Glutamatergic neuron (in vitro differentiated cells): Measurements from ENCODE around the gene TMEM164. TPM values are rescaled to one million over a fixed set of nuclear protein-coding genes. Genes with fewer than 3 reads are reported as not detected.

Experiments
- DNase-seq: peaks from one replicate; pipeline ENCODE4 v3.0.0; 2022
- H3K27ac Mint-ChIP-seq: one replicate; pipeline ENCODE4 v1.8.0; 2020; ENCODE audit warnings: mild to moderate bottlenecking, mixed read lengths, inconsistent platforms; ENCODE audit not compliant: unreplicated experiment
- H3K27me3 Mint-ChIP-seq: one replicate; pipeline ENCODE4 v1.8.0; 2020; ENCODE audit warnings: mild to moderate bottlenecking, moderate library complexity, mixed read lengths, inconsistent platforms; ENCODE audit not compliant: unreplicated experiment
- H3K36me3 Mint-ChIP-seq: one replicate; pipeline ENCODE4 v1.8.0; 2020; ENCODE audit warnings: mild to moderate bottlenecking, mixed read lengths, inconsistent platforms; ENCODE audit not compliant: unreplicated experiment
- H3K4me1 Mint-ChIP-seq: one replicate; pipeline ENCODE4 v1.8.0; 2020; ENCODE audit warnings: mild to moderate bottlenecking, low read depth, mixed read lengths, inconsistent platforms; ENCODE audit not compliant: unreplicated experiment
- H3K4me3 Mint-ChIP-seq: one replicate; pipeline ENCODE4 v1.8.0; 2020; ENCODE audit warnings: mild to moderate bottlenecking, mixed read lengths, inconsistent platforms; ENCODE audit not compliant: unreplicated experiment
- H3K9me3 Mint-ChIP-seq: one replicate; pipeline ENCODE4 v1.8.0; 2020; ENCODE audit warnings: mild to moderate bottlenecking, moderate library complexity, mixed read lengths, inconsistent platforms; ENCODE audit not compliant: unreplicated experiment
- CTCF ChIP-seq: fragments of 200-600 bp; sonication (generic); IDR thresholded peaks from one replicate; pipeline ENCODE4 v1.5.0; 2021; ENCODE audit not compliant: partially characterized antibody, unreplicated experiment
- total RNA-seq: library from RNA; stranded (reverse); fragmentation: NEBNext Ultra II Directional; extraction: Animal tissue kit (Norgen Biotek cat#: 25700); gene quantifications from one replicate; pipeline ENCODE4 v1.2.1, GENCODE V29; 2021; ENCODE audit not compliant: unreplicated experiment

The TMEM164 gene
- total RNA-seq, 1 donor from 2014 or later = 56.6 TPM

GRCh38 chrX:110070970-110071369 is 68.1 kb downstream of the TMEM164 start:
- Mint-ChIP-seq H3K4me3 (no peak overlapping the region), H3K27me3 (no peaks in the 10 kb centered on the region), H3K36me3 (peaks cover under 1% of the 10 kb centered on the region), H3K9me3 (peaks cover 3% of the 10 kb centered on the region), H3K4me1 (peaks cover 16% of the 10 kb centered on the region), H3K27ac (no peak overlapping the region)
- no peak for TF ChIP-seq CTCF
- DNase-seq = no peak

- Mint-ChIP-seq H3K36me3 (peaks cover 6% of the 10 kb centered on the region), H3K4me1 (peaks cover 16% of the 10 kb centered on the region)
Observed at GRCh38 chrX:110081320-110081719, 78.4 kb downstream of the TMEM164 start.

GRCh38 chrX:110081740-110082139 is 78.8 kb downstream of the TMEM164 start:
- peaks cover 2% of the 10 kb centered on the region for H3K36me3 Mint-ChIP-seq
- H3K9me3 Mint-ChIP-seq = peaks cover 2% of the 10 kb centered on the region
- TF ChIP-seq CTCF = no peak
- peaks cover 2% of the 10 kb centered on the region for H3K27me3 Mint-ChIP-seq
- H3K4me1 Mint-ChIP-seq = peaks cover 14% of the 10 kb centered on the region
- DNase-seq = no peak
- no peak overlapping the region for H3K27ac Mint-ChIP-seq
- no peak overlapping the region for H3K4me3 Mint-ChIP-seq

More at GRCh38 chrX:110081320-110081719, 78.4 kb downstream of the TMEM164 start:
- Mint-ChIP-seq H3K27ac (no peak overlapping the region), H3K4me3 (no peak overlapping the region), H3K9me3 (peaks cover 2% of the 10 kb centered on the region), H3K27me3 (peaks cover 2% of the 10 kb centered on the region)
- no peak for DNase-seq
- no peak for TF ChIP-seq CTCF

GRCh38 chrX:110082161-110082560 is 79.2 kb downstream of the TMEM164 start:
- no peak for DNase-seq
- H3K4me3 Mint-ChIP-seq = no peak overlapping the region
- H3K9me3 Mint-ChIP-seq = peaks cover 2% of the 10 kb centered on the region
- peaks cover 2% of the 10 kb centered on the region for H3K27me3 Mint-ChIP-seq
- TF ChIP-seq CTCF = no peak
- no peaks in the 10 kb centered on the region for H3K36me3 Mint-ChIP-seq
- peaks cover 13% of the 10 kb centered on the region for H3K4me1 Mint-ChIP-seq
- H3K27ac Mint-ChIP-seq = no peak overlapping the region

- no peak overlapping the region for H3K4me3 Mint-ChIP-seq
Observed at GRCh38 chrX:110086162-110086915, 83.4 kb downstream of the TMEM164 start.

More at GRCh38 chrX:110086162-110086915, 83.4 kb downstream of the TMEM164 start:
- H3K9me3 Mint-ChIP-seq = peaks cover 2% of the 10 kb centered on the region
- H3K27ac Mint-ChIP-seq = no peak overlapping the region
- peaks cover 2% of the 10 kb centered on the region for H3K27me3 Mint-ChIP-seq
- H3K36me3 Mint-ChIP-seq = no peaks in the 10 kb centered on the region
- TF ChIP-seq CTCF = no peak
- peaks cover 4% of the 10 kb centered on the region for H3K4me1 Mint-ChIP-seq
- no peak for DNase-seq
